Progenitor cell of endocrine pancreas (in vitro differentiated cells): Measurements from ENCODE around the gene ERCC3. TPM values are rescaled to one million over a fixed set of nuclear protein-coding genes. Genes with fewer than 3 reads are reported as not detected.

Experiments used
- DNase-seq: peaks from one replicate; pipeline ENCODE4 v3.0.0; 2021; ENCODE audit warnings: low spot score; ENCODE audit not compliant: unreplicated experiment
- H3K27ac Mint-ChIP-seq: 2 replicates; pipeline ENCODE4 v1.8.0; 2021; ENCODE audit warnings: mild to moderate bottlenecking, moderate library complexity, mixed read lengths
- H3K27me3 Mint-ChIP-seq: 2 replicates; pipeline ENCODE4 v1.8.0; 2021; ENCODE audit warnings: mixed read lengths
- H3K36me3 Mint-ChIP-seq: 2 replicates; pipeline ENCODE4 v1.8.0; 2022; ENCODE audit warnings: mixed read lengths; ENCODE audit not compliant: insufficient read depth
- H3K4me1 Mint-ChIP-seq: 2 replicates; pipeline ENCODE4 v1.8.0; 2021; ENCODE audit warnings: low read depth, mixed read lengths
- H3K4me3 Mint-ChIP-seq: 2 replicates; pipeline ENCODE4 v1.8.0; 2021; ENCODE audit warnings: low read depth, mild to moderate bottlenecking, moderate library complexity, mixed read lengths
- H3K9me3 Mint-ChIP-seq: 2 replicates; pipeline ENCODE4 v1.8.0; 2021; ENCODE audit warnings: low read depth, mixed read lengths
- CTCF ChIP-seq: fragments of 200-600 bp; sonication (generic); IDR thresholded peaks from one replicate; pipeline ENCODE4 v1.5.0; 2021; ENCODE audit warnings: antibody characterized with exemption, mild to moderate bottlenecking; ENCODE audit not compliant: unreplicated experiment
- total RNA-seq: library from RNA; stranded (reverse); gene quantifications from 2 replicates; pipeline ENCODE4 v1.2.1, GENCODE V29; 2021

The ERCC3 gene
- total RNA-seq, 1 donor from 2014 or later: 65.8 TPM

- H3K9me3 Mint-ChIP-seq: no peaks in the 10 kb centered on the region
- no peaks in the 10 kb centered on the region for H3K4me1 Mint-ChIP-seq
- no peaks in the 10 kb centered on the region for H3K27me3 Mint-ChIP-seq
- no peak for DNase-seq
- H3K4me3 Mint-ChIP-seq: no peak overlapping the region
- no peak for TF ChIP-seq CTCF
- no peak overlapping the region for H3K27ac Mint-ChIP-seq
- peaks cover 21% of the 10 kb centered on the region for H3K36me3 Mint-ChIP-seq
These were observed 20.4 kb upstream of the ERCC3 start for GRCh38 chr2:127314193-127314988.

- H3K4me1 Mint-ChIP-seq: no peaks in the 10 kb centered on the region
- H3K36me3 Mint-ChIP-seq: peaks cover 21% of the 10 kb centered on the region
- DNase-seq: no peak
- no peaks in the 10 kb centered on the region for H3K27me3 Mint-ChIP-seq
- no peak overlapping the region for H3K4me3 Mint-ChIP-seq
- no peak for TF ChIP-seq CTCF
- H3K27ac Mint-ChIP-seq: no peak overlapping the region
- H3K9me3 Mint-ChIP-seq: no peaks in the 10 kb centered on the region
These were observed 19.5 kb upstream of the ERCC3 start for GRCh38 chr2:127313406-127313805.

- Mint-ChIP-seq H3K9me3 (no peaks in the 10 kb centered on the region), H3K36me3 (peaks cover 22% of the 10 kb centered on the region), H3K4me3 (no peak overlapping the region), H3K27ac (peak overlapping the region; percentile 71), H3K4me1 (no peaks in the 10 kb centered on the region), H3K27me3 (no peaks in the 10 kb centered on the region)
- TF ChIP-seq CTCF: no peak
- no peak for DNase-seq
These were observed 17.0 kb upstream of the ERCC3 start for GRCh38 chr2:127310980-127311379.

- Mint-ChIP-seq H3K9me3 (no peaks in the 10 kb centered on the region), H3K27me3 (no peaks in the 10 kb centered on the region), H3K4me3 (no peak overlapping the region), H3K36me3 (peaks cover 14% of the 10 kb centered on the region), H3K27ac (no peak overlapping the region), H3K4me1 (no peaks in the 10 kb centered on the region)
- no peak for DNase-seq
- TF ChIP-seq CTCF: no peak
These were observed 15.5 kb upstream of the ERCC3 start for GRCh38 chr2:127309468-127309867.

DNA sequence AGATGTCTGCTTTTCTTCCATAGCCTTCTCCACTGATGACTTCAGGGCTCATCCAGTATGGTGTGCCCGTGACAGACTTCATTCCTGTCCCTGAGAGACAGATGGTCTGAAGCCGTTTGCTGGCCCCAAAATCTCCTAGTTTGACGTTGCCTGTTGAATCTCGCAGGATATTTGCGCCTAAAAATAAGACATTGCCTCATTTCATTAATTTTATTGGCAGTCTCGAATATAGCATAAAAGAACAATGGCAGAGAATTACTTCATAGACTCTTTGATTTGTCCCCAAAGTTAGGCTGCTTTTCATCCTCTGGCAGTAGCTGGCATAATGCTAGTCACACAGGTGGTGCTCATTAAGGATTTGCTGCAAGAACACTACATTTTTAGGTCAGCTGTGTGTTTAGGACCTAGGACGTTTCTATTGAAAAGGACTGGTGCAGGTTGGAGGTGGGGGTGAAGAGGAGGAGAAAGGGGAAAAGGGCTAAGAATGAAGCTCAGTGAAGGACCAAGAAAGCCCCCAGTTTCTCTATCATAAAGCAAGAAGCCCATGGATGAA lies 14.7 kb upstream of the ERCC3 start:
- no peak for DNase-seq
- Mint-ChIP-seq H3K36me3 (peaks cover 10% of the 10 kb centered on the region), H3K27ac (no peak overlapping the region), H3K4me3 (no peak overlapping the region), H3K9me3 (no peaks in the 10 kb centered on the region), H3K27me3 (no peaks in the 10 kb centered on the region), H3K4me1 (no peaks in the 10 kb centered on the region)
- TF ChIP-seq CTCF: no peak
